ENCODE results near the gene GALNTL6. TPM values are rescaled to one million over a fixed set of nuclear protein-coding genes. Genes with fewer than 3 reads are reported as not detected.

The GALNTL6 gene
- total RNA-seq, 4 donors from 2014 or later, result 0.67 to 0.70 TPM; not detected in 2

GRCh38 chr4:172104539-172104938 lies 291.3 kb downstream of the GALNTL6 start:
- Histone ChIP-seq H3K4me1 (no peaks in the 10 kb centered on the region), H3K9me3 (no peaks in the 10 kb centered on the region), H3K27me3 (no peaks in the 10 kb centered on the region), H3K27ac (no peak overlapping the region), H3K36me3 (no peaks in the 10 kb centered on the region), H3K4me3 (no peak overlapping the region)
- no peak for DNase-seq
- TF ChIP-seq CTCF (IDR thresholded peaks at IDR 0.05) (no peak), POLR2A (IDR thresholded peaks at IDR 0.05) (no peak)

- Histone ChIP-seq H3K27me3 (no peaks in the 10 kb centered on the region), H3K9me3 (no peaks in the 10 kb centered on the region), H3K27ac (no peak overlapping the region), H3K36me3 (no peaks in the 10 kb centered on the region), H3K4me1 (no peaks in the 10 kb centered on the region), H3K4me3 (no peak overlapping the region)
- no peak for DNase-seq
- TF ChIP-seq POLR2A (IDR thresholded peaks at IDR 0.05) (no peak), CTCF (IDR thresholded peaks at IDR 0.05) (no peak)
These were observed 292.7 kb downstream of the GALNTL6 start for GRCh38 chr4:172105918-172106317.

- H3K4me1 ChIP-seq, result no peaks in the 10 kb centered on the region
- TF ChIP-seq CTCF (IDR thresholded peaks at IDR 0.05) (no peak), POLR2A (IDR thresholded peaks at IDR 0.05) (no peak)
- H3K36me3 ChIP-seq, result no peaks in the 10 kb centered on the region
- no peak overlapping the region for H3K4me3 ChIP-seq
- DNase-seq, result no peak
- H3K27me3 ChIP-seq, result no peaks in the 10 kb centered on the region
- H3K27ac ChIP-seq, result no peak overlapping the region
- H3K9me3 ChIP-seq, result no peaks in the 10 kb centered on the region
These were observed 296.3 kb downstream of the GALNTL6 start for GRCh38 chr4:172109466-172109865.

GRCh38 chr4:172124656-172125308 lies 311.6 kb downstream of the GALNTL6 start:
- TF ChIP-seq POLR2A (IDR thresholded peaks at IDR 0.05) (no peak), CTCF (IDR thresholded peaks at IDR 0.05) (no peak)
- DNase-seq, result no peak

GRCh38 chr4:172125443-172125842 lies 312.2 kb downstream of the GALNTL6 start:
- Histone ChIP-seq H3K9me3 (no peaks in the 10 kb centered on the region), H3K27me3 (no peaks in the 10 kb centered on the region), H3K27ac (no peak overlapping the region), H3K4me3 (no peak overlapping the region), H3K36me3 (no peaks in the 10 kb centered on the region), H3K4me1 (no peaks in the 10 kb centered on the region)
- no peak for DNase-seq
- TF ChIP-seq POLR2A (IDR thresholded peaks at IDR 0.05) (no peak), CTCF (IDR thresholded peaks at IDR 0.05) (no peak)

More at GRCh38 chr4:172124656-172125308, 311.6 kb downstream of the GALNTL6 start:
- no peak overlapping the region for H3K4me3 ChIP-seq
- H3K4me1 ChIP-seq, result no peaks in the 10 kb centered on the region
- no peaks in the 10 kb centered on the region for H3K27me3 ChIP-seq
- no peak overlapping the region for H3K27ac ChIP-seq
- no peaks in the 10 kb centered on the region for H3K36me3 ChIP-seq
- no peaks in the 10 kb centered on the region for H3K9me3 ChIP-seq

- TF ChIP-seq POLR2A (IDR thresholded peaks at IDR 0.05) (no peak), CTCF (IDR thresholded peaks at IDR 0.05) (no peak)
These were observed 314.0 kb downstream of the GALNTL6 start for GRCh38 chr4:172127168-172127567.

More at GRCh38 chr4:172127168-172127567, 314.0 kb downstream of the GALNTL6 start:
- no peak overlapping the region for H3K4me3 ChIP-seq
- H3K27ac ChIP-seq, result no peak overlapping the region
- H3K27me3 ChIP-seq, result no peaks in the 10 kb centered on the region
- H3K36me3 ChIP-seq, result no peaks in the 10 kb centered on the region
- no peaks in the 10 kb centered on the region for H3K4me1 ChIP-seq
- H3K9me3 ChIP-seq, result no peaks in the 10 kb centered on the region
- no peak for DNase-seq

All from Peyer's patch (tissue), 4 donors.